Effector memory CD8-positive, alpha-beta T cell (primary cell): ENCODE data around the gene DPM2.
A peak's percentile ranks its signal among the peaks of the same experiment; 100 is the strongest.

Experiments used
- ATAC-seq: fragments of 150-1000 bp; cut with Tn5 transposase; replicated peaks from 2 replicates; pipeline ENCODE4 v1.10.0; 2021; ENCODE audit warnings: mild to moderate bottlenecking, moderate library complexity
- DNase-seq, 3 experiments: peaks; one replicate each; pipeline ENCODE4 v3.0.0; 2021
- H3K27ac Mint-ChIP-seq, 2 donors: one replicate each; pipeline ENCODE4 v1.8.0; 2022; ENCODE audit warnings: mild to moderate bottlenecking in 2 of 2, mixed read lengths in 2 of 2, moderate library complexity in 2 of 2
- H3K27me3 Mint-ChIP-seq, 2 donors: one replicate each; pipeline ENCODE4 v1.8.0; 2022; ENCODE audit warnings: mixed read lengths in 2 of 2
- H3K36me3 Mint-ChIP-seq: one replicate; pipeline ENCODE4 v1.8.0; 2022; ENCODE audit warnings: mild to moderate bottlenecking, moderate library complexity, mixed read lengths; ENCODE audit not compliant: insufficient read depth
- H3K4me1 Mint-ChIP-seq, 2 donors: one replicate each; pipeline ENCODE4 v1.8.0; 2022; ENCODE audit warnings: low read depth in 2 of 2, mixed read lengths in 2 of 2
- H3K4me3 Mint-ChIP-seq, 2 donors: one replicate each; pipeline ENCODE4 v1.8.0; 2022; ENCODE audit warnings: mild to moderate bottlenecking in 2 of 2, mixed read lengths in 2 of 2, moderate library complexity in 2 of 2
- H3K9me3 Mint-ChIP-seq, 2 donors: one replicate each; pipeline ENCODE4 v1.8.0; 2022; ENCODE audit warnings: mixed read lengths in 2 of 2

DPM2 gene

GRCh38 chr9:127930231-127931091, 7.2 kb downstream of the DPM2 start, which contains the start of gene PIP5KL1:
TSS of gene PIP5KL1 (minus strand) at chr9:127930777. CDS start at chr9:127930752, 25 bp downstream.
- peak within 1 kb of the TSS; percentile 39 to 81 for H3K27ac Mint-ChIP-seq

GRCh38 chr9:127929625-127929979, 8.1 kb downstream of the DPM2 start:
- ATAC-seq, result no peak
- H3K4me1 Mint-ChIP-seq, result peaks cover 16 to 21% of the 10 kb centered on the region in 2 donors
- H3K27me3 Mint-ChIP-seq, result peaks cover 6 to 7% of the 10 kb centered on the region in 2 donors
- H3K36me3 Mint-ChIP-seq, result peaks cover 31% of the 10 kb centered on the region
- H3K9me3 Mint-ChIP-seq, result no peaks in the 10 kb centered on the region
- no peak overlapping the region for H3K27ac Mint-ChIP-seq
- peak overlapping the region; percentile 78 to 85 for H3K4me3 Mint-ChIP-seq
- no peak for DNase-seq

More at GRCh38 chr9:127930231-127931091, 7.2 kb downstream of the DPM2 start, which contains the start of gene PIP5KL1:
- no peaks in the 10 kb centered on the region for H3K9me3 Mint-ChIP-seq
- ATAC-seq (peak; percentile 68), DNase-seq (peak; percentile 49 to 63 (median 60))
- H3K36me3 Mint-ChIP-seq, result peaks cover 31% of the 10 kb centered on the region
- peaks cover 20 to 26% of the 10 kb centered on the region in 2 donors for H3K4me1 Mint-ChIP-seq
- peaks cover 0 to 7% of the 10 kb centered on the region in 2 donors for H3K27me3 Mint-ChIP-seq
- peak within 1 kb of the TSS; percentile 78 to 85 for H3K4me3 Mint-ChIP-seq

GRCh38 chr9:127928676-127929624, 8.7 kb downstream of the DPM2 start:
- H3K27ac Mint-ChIP-seq, result no peak overlapping the region
- ATAC-seq, result no peak
- peak overlapping the region; percentile 51 to 78 for H3K4me3 Mint-ChIP-seq
- peaks cover 35% of the 10 kb centered on the region for H3K36me3 Mint-ChIP-seq
- no peaks in the 10 kb centered on the region for H3K9me3 Mint-ChIP-seq
- no peak for DNase-seq
- H3K27me3 Mint-ChIP-seq, result peaks cover 7 to 9% of the 10 kb centered on the region in 2 donors
- H3K4me1 Mint-ChIP-seq, result peaks cover 10 to 18% of the 10 kb centered on the region in 2 donors

- no peak for DNase-seq
- Mint-ChIP-seq H3K27me3 (peaks cover 7 to 9% of the 10 kb centered on the region in 2 donors), H3K27ac (no peak overlapping the region), H3K4me1 (peaks cover 10 to 17% of the 10 kb centered on the region in 2 donors), H3K4me3 (peak overlapping the region; percentile 44 to 51), H3K36me3 (peaks cover 35% of the 10 kb centered on the region), H3K9me3 (no peaks in the 10 kb centered on the region)
- ATAC-seq, result no peak
These were observed 9.5 kb downstream of the DPM2 start for GRCh38 chr9:127927988-127928675.

- H3K27ac Mint-ChIP-seq, result no peak overlapping the region
- peaks cover 7 to 9% of the 10 kb centered on the region in 2 donors for H3K27me3 Mint-ChIP-seq
- DNase-seq, result peak in 2 of 3 experiments; percentile 32 to 41
These were observed 10.3 kb downstream of the DPM2 start for GRCh38 chr9:127927201-127927987.

GRCh38 chr9:127926906-127927200, 10.8 kb downstream of the DPM2 start:
- H3K36me3 Mint-ChIP-seq, result peaks cover 32% of the 10 kb centered on the region
- peaks cover 6 to 17% of the 10 kb centered on the region in 2 donors for H3K4me1 Mint-ChIP-seq
- H3K4me3 Mint-ChIP-seq, result peak overlapping the region; percentile 59 to 71
- ATAC-seq (peak; percentile 2), DNase-seq (no peak)
- peaks cover 7 to 9% of the 10 kb centered on the region in 2 donors for H3K27me3 Mint-ChIP-seq
- no peaks in the 10 kb centered on the region for H3K9me3 Mint-ChIP-seq
- H3K27ac Mint-ChIP-seq, result no peak overlapping the region

More at GRCh38 chr9:127927201-127927987, 10.3 kb downstream of the DPM2 start:
- H3K4me3 Mint-ChIP-seq, result peak overlapping the region; percentile 59 to 71
- peak; percentile 55 for ATAC-seq
- H3K9me3 Mint-ChIP-seq, result no peaks in the 10 kb centered on the region
- peaks cover 30% of the 10 kb centered on the region for H3K36me3 Mint-ChIP-seq
- peaks cover 6 to 14% of the 10 kb centered on the region in 2 donors for H3K4me1 Mint-ChIP-seq

GRCh38 chr9:127925959-127926905, 11.4 kb downstream of the DPM2 start:
- ATAC-seq, result no peak
- peak overlapping the region in 1 of 2 donors; percentile 71 for H3K4me3 Mint-ChIP-seq
- H3K9me3 Mint-ChIP-seq, result no peaks in the 10 kb centered on the region
- no peak for DNase-seq
- peaks cover 3 to 17% of the 10 kb centered on the region in 2 donors for H3K4me1 Mint-ChIP-seq
- no peak overlapping the region for H3K27ac Mint-ChIP-seq
- peaks cover 32% of the 10 kb centered on the region for H3K36me3 Mint-ChIP-seq
- peaks cover 7 to 9% of the 10 kb centered on the region in 2 donors for H3K27me3 Mint-ChIP-seq

- Mint-ChIP-seq H3K36me3 (peaks cover 24% of the 10 kb centered on the region), H3K4me3 (no peak overlapping the region), H3K27me3 (peaks cover 7 to 9% of the 10 kb centered on the region in 2 donors), H3K27ac (no peak overlapping the region), H3K9me3 (no peaks in the 10 kb centered on the region), H3K4me1 (peaks cover 0 to 17% of the 10 kb centered on the region in 2 donors)
- no peak for DNase-seq
- ATAC-seq, result no peak
These were observed 12.8 kb downstream of the DPM2 start for GRCh38 chr9:127924736-127925444.

- Mint-ChIP-seq H3K27me3 (peaks cover 7 to 9% of the 10 kb centered on the region in 2 donors), H3K27ac (no peak overlapping the region), H3K4me3 (no peak overlapping the region), H3K4me1 (peaks cover 0 to 20% of the 10 kb centered on the region in 2 donors), H3K36me3 (peaks cover 26% of the 10 kb centered on the region), H3K9me3 (no peaks in the 10 kb centered on the region)
- DNase-seq (no peak), ATAC-seq (no peak)
These were observed 13.9 kb downstream of the DPM2 start for GRCh38 chr9:127923771-127924170.

GRCh38 chr9:127923046-127923445, 14.6 kb downstream of the DPM2 start:
- DNase-seq (no peak), ATAC-seq (no peak)
- Mint-ChIP-seq H3K27me3 (peaks cover 7 to 9% of the 10 kb centered on the region in 2 donors), H3K27ac (no peak overlapping the region), H3K9me3 (no peaks in the 10 kb centered on the region), H3K4me3 (no peak overlapping the region), H3K4me1 (peaks cover 0 to 26% of the 10 kb centered on the region in 2 donors), H3K36me3 (peaks cover 26% of the 10 kb centered on the region)

GRCh38 chr9:127921557-127922120, 16.0 kb downstream of the DPM2 start:
- H3K27ac Mint-ChIP-seq, result peak overlapping the region; percentile 46 to 49
- H3K4me3 Mint-ChIP-seq, result peak overlapping the region; percentile 51 to 70
- peaks cover 22% of the 10 kb centered on the region for H3K36me3 Mint-ChIP-seq
- H3K9me3 Mint-ChIP-seq, result no peaks in the 10 kb centered on the region
- DNase-seq (peak; percentile 81 to 86 (median 81)), ATAC-seq (peak; percentile 51)
- H3K27me3 Mint-ChIP-seq, result peaks cover 7 to 9% of the 10 kb centered on the region in 2 donors
- peaks cover 6 to 30% of the 10 kb centered on the region in 2 donors for H3K4me1 Mint-ChIP-seq
